HepG2 (cell line): ENCODE measurements around the gene KAT2A. TPM values are rescaled to one million over a fixed set of nuclear protein-coding genes. Genes with fewer than 3 reads are reported as not detected.
A peak's percentile ranks its signal among the peaks of the same experiment; 100 is the strongest.

Source experiments
- CHD2 ChIP-seq: IDR thresholded peaks from 2 replicates; pipeline ENCODE4 v1.6.1; 2011; ENCODE audit warnings: low read depth, low read length, improper control_type of control experiment
- CHD4 ChIP-seq: fragments of 200-600 bp; sonication (generic); IDR thresholded peaks from 2 replicates; pipeline ENCODE4 v1.7.0; 2017; ENCODE audit warnings: mild to moderate bottlenecking, low read length, borderline replicate concordance
- KLF6 ChIP-seq: IDR thresholded peaks from 2 replicates; pipeline ENCODE4 v1.8.0; 2016; ENCODE audit warnings: missing biosample characterization, missing genetic modification reagents
- KMT2B ChIP-seq: IDR thresholded peaks from 2 replicates; pipeline ENCODE4 v1.6.1; 2016; ENCODE audit warnings: missing genetic modification reagents, missing compliant biosample characterization
- NCOA5 ChIP-seq: sonication (generic); formaldehyde crosslinking; IDR thresholded peaks from 2 replicates; pipeline ENCODE4 v1.4.0; 2020; ENCODE audit warnings: missing genetic modification reagents
- NFYC ChIP-seq: IDR thresholded peaks from 2 replicates; pipeline ENCODE4 v1.6.1; 2016; ENCODE audit warnings: missing genetic modification reagents, missing compliant biosample characterization
- REL ChIP-seq: sonication (generic); formaldehyde crosslinking; conservative IDR thresholded peaks from 2 replicates; pipeline ENCODE4 v1.8.0; 2022; ENCODE audit warnings: mild to moderate bottlenecking, missing genetic modification reagents, moderate library complexity
- SCMH1 ChIP-seq: sonication (generic); formaldehyde crosslinking; IDR thresholded peaks from 2 replicates; pipeline ENCODE4 v1.9.0; 2021; ENCODE audit warnings: missing genetic modification reagents, mild to moderate bottlenecking, borderline replicate concordance
- SKIL ChIP-seq: sonication (generic); formaldehyde crosslinking; IDR thresholded peaks from 2 replicates; pipeline ENCODE4 v1.8.0; 2022; ENCODE audit warnings: missing genetic modification reagents, mild to moderate bottlenecking, moderate library complexity, borderline replicate concordance
- SMARCC2 ChIP-seq: fragments of 450-650 bp; IDR thresholded peaks from 2 replicates; pipeline ENCODE4 v1.6.1; 2017; ENCODE audit warnings: antibody characterized with exemption, mild to moderate bottlenecking
- THAP11 ChIP-seq: IDR thresholded peaks from 2 replicates; pipeline ENCODE4 v1.6.1; 2016; ENCODE audit warnings: missing biosample characterization, missing genetic modification reagents
- USF2 ChIP-seq, 2 experiments: sonication (generic) in 1 of 2; formaldehyde crosslinking in 1 of 2; IDR thresholded peaks; 2 replicates each; pipeline versions ENCODE4 v1.5.1 to v1.6.1; 2011 to 2020; ENCODE audit warnings: borderline replicate concordance in 1 of 2, low read depth in 1 of 2, low read length in 1 of 2, mild to moderate bottlenecking in 1 of 2, missing genetic modification reagents in 1 of 2, moderate library complexity in 1 of 2
- ZNF136 ChIP-seq: sonication (generic); formaldehyde crosslinking; IDR thresholded peaks from 2 replicates; pipeline ENCODE4 v1.8.1; 2022; ENCODE audit warnings: low read depth, mild to moderate bottlenecking, moderate library complexity, missing genetic modification reagents
- ZNF260 ChIP-seq: sonication (generic); formaldehyde crosslinking; IDR thresholded peaks from 2 replicates; pipeline ENCODE4 v1.4.0; 2020; ENCODE audit warnings: missing genetic modification reagents, low read depth, mild to moderate bottlenecking, borderline replicate concordance
- ZNF296 ChIP-seq: sonication (generic); formaldehyde crosslinking; conservative IDR thresholded peaks from 2 replicates; pipeline ENCODE4 v1.5.0; 2020; ENCODE audit warnings: mild to moderate bottlenecking, missing genetic modification reagents
- ZNF430 ChIP-seq: sonication (generic); formaldehyde crosslinking; IDR thresholded peaks from 2 replicates; pipeline ENCODE4 v1.9.0; 2021; ENCODE audit warnings: mild to moderate bottlenecking, missing genetic modification reagents
- ZNF614 ChIP-seq: IDR thresholded peaks from 2 replicates; pipeline ENCODE4 v1.6.1; 2018; ENCODE audit warnings: missing biosample characterization, missing genetic modification reagents, inconsistent platforms, borderline replicate concordance
- ZNF883 ChIP-seq: sonication (generic); formaldehyde crosslinking; IDR thresholded peaks from 2 replicates; pipeline ENCODE4 v1.5.1; 2020; ENCODE audit warnings: mild to moderate bottlenecking, missing genetic modification reagents; ENCODE audit errors: not compliant biosample characterization
- polyA plus RNA-seq, 8 experiments: library from polyadenylated mRNA; depleted of rRNA in 3 of 8; stranded (reverse) in 7 of 8; unstranded in 1 of 8; fragments of >200 nt; fragmentation: Illumina TruSeq in 4 of 8; extraction: Trizol in 4 of 8; gene quantifications; 2 replicates each; pipeline versions ENCODE4 v1.2.1 to v1.2.3, GENCODE V29; 2011 to 2016; ENCODE audit warnings: low read depth in 4 of 8, missing spikeins in 1 of 8, mixed read lengths in 1 of 8; ENCODE audit not compliant: insufficient read depth in 1 of 8
- total RNA-seq, 5 experiments: library from RNA; depleted of rRNA; stranded (reverse); fragments of >200 nt; fragmentation: Illumina TruSeq; extraction: Trizol; gene quantifications; 2 replicates each; pipeline ENCODE4 v1.2.3, GENCODE V29; 2016; ENCODE audit warnings: low read depth in 1 of 5
- TF ChIP-seq, protein P1 (sequence below): sonication (generic); formaldehyde crosslinking; IDR thresholded peaks from 2 replicates; pipeline ENCODE4 v1.4.0; 2020; ENCODE audit warnings: missing genetic modification reagents
- TF ChIP-seq, protein P2 (sequence below): sonication (generic); formaldehyde crosslinking; conservative IDR thresholded peaks from 2 replicates; pipeline ENCODE4 v1.5.0; 2020; ENCODE audit warnings: missing genetic modification reagents

The KAT2A gene
- total and polyA plus RNA-seq, 2 of the 13 experiments (the other 11 are each of a cell fraction or from before 2014, with no cell fraction given), result 29.1 to 90.4 TPM

DNA sequence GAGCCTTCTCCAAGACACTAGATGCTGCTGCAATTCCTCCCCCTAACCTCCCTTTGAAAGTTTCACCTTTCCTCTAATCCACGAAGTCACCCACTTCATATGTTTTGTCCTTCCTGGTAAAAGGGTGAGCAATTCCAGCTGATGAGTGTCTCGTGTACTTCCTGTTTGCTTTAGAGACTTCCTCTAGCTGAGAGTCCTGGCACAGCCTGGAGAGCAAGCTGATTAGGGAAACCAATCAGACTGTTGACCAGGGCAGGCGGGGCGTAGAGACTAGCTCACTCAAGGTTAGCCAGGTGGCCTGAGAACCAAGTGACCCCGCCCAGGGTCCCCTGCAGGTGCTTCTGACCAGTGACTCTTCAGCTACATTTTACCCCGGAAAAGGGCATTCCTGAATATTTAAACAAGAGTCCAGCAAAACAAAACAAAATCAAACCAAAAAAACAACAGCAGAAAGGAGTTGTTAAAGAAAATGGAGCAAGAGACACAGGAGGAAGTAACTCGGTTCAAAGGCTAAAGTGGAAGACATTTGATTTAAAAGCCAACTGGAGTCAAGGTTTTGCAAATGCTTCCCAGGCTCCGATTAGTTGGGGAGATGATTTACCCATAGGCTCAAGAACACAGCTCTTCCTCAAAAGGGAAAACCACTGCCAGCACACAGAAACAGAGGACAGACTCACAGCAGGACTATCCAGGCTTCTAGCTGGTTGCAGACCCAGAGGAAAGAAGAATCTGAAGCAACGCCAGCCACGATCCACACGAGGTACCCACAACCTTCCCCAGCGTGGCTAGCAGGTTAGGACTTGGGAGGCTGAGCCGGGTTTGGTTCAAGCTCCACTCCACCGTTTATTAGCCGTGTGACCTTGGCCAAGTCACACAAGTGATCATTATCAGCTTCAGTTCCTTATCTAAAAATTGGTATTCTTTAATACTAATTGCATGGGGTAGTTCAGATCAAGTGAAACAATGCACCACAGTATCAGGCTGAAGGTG, 14.8 kb upstream of the KAT2A start (continued):
- TF ChIP-seq SKIL (CRISPR knock-in tag) (peak; percentile 97), ZNF296 (no peak), THAP11 (CRISPR knock-in tag) (peak; percentile 87), NFYC (peak; percentile 57; the same call in 1 of the 2 replicates), CHD4 (no peak), ZNF883 (no peak), SCMH1 (CRISPR knock-in tag) (no peak), KLF6 (CRISPR knock-in tag) (no peak), SMARCC2 (no peak), NCOA5 (no peak), ZNF136 (CRISPR knock-in tag) (no peak), ZNF260 (CRISPR knock-in tag) (no peak), ZNF614 (CRISPR knock-in tag) (0 out of 2 replicates have a peak, but pooled peaks have one; percentile 57), USF2 (IDR thresholded peaks at IDR 0.05; ENCODE audit: low read depth, low read length) (no peak), USF2 (CRISPR knock-in tag; IDR thresholded peaks at IDR 0.05; ENCODE audit: borderline replicate concordance) (no peak), CHD2 (no peak), REL (CRISPR knock-in tag) (no peak), ZNF430 (CRISPR knock-in tag) (0 out of 2 replicates have a peak, but pooled peaks have one; percentile 26), KMT2B (CRISPR knock-in tag) (no peak)
- TF ChIP-seq, protein P1, sequence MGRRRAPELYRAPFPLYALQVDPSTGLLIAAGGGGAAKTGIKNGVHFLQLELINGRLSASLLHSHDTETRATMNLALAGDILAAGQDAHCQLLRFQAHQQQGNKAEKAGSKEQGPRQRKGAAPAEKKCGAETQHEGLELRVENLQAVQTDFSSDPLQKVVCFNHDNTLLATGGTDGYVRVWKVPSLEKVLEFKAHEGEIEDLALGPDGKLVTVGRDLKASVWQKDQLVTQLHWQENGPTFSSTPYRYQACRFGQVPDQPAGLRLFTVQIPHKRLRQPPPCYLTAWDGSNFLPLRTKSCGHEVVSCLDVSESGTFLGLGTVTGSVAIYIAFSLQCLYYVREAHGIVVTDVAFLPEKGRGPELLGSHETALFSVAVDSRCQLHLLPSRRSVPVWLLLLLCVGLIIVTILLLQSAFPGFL (CRISPR knock-in tag), result no peak
- TF ChIP-seq, protein P2, sequence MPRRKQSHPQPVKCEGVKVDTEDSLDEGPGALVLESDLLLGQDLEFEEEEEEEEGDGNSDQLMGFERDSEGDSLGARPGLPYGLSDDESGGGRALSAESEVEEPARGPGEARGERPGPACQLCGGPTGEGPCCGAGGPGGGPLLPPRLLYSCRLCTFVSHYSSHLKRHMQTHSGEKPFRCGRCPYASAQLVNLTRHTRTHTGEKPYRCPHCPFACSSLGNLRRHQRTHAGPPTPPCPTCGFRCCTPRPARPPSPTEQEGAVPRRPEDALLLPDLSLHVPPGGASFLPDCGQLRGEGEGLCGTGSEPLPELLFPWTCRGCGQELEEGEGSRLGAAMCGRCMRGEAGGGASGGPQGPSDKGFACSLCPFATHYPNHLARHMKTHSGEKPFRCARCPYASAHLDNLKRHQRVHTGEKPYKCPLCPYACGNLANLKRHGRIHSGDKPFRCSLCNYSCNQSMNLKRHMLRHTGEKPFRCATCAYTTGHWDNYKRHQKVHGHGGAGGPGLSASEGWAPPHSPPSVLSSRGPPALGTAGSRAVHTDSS (CRISPR knock-in tag), result no peak
